OCI-LY7 (cell line): ENCODE measurements around the gene AFTPH. TPM values are rescaled to one million over a fixed set of nuclear protein-coding genes. Genes with fewer than 3 reads are reported as not detected.

Experiments used
- BruUV-seq: library from RNA; stranded (reverse); fragments of 400-500 nt; replicated peaks from 2 replicates; lab custom pipeline; 2021; lab: Mats Ljungman, UMichigan
- CTCF ChIA-PET: fragments of 300-600 bp; sonication (Branson Sonifier 250); formaldehyde crosslinking; loops from one replicate; lab custom pipeline; 2022; ENCODE audit warnings: antibody characterized with exemption; ENCODE audit not compliant: unreplicated experiment; lab: Charles Lee
- POLR2A ChIA-PET: fragments of 300-600 bp; sonication (Branson Sonifier 250); formaldehyde crosslinking; loops from one replicate; lab custom pipeline; 2022; ENCODE audit warnings: antibody characterized with exemption; lab: Charles Lee
- DNase-seq: peaks from one replicate; pipeline ENCODE4 v3.0.0-alpha.2; 2015; ENCODE audit warnings: low spot score
- H2AFZ ChIP-seq: fragments of 200-600 bp; sonication (generic), shearing (Covaris generic); 2 replicates; pipeline ENCODE4 v1.6.1; 2014; ENCODE audit warnings: mild to moderate bottlenecking, antibody characterized with exemption, low read length, moderate library complexity
- H3K27ac ChIP-seq: fragments of 200-600 bp; sonication (generic); 2 replicates; pipeline ENCODE4 v1.5.1; 2014; ENCODE audit warnings: mixed run types, low read depth, mild to moderate bottlenecking, moderate library complexity, low read length, inconsistent platforms; ENCODE audit not compliant: poor library complexity, severe bottlenecking
- H3K36me3 ChIP-seq: fragments of 200-600 bp; sonication (generic); 2 replicates; pipeline ENCODE4 v1.6.1; 2014; ENCODE audit warnings: mild to moderate bottlenecking, antibody characterized with exemption, low read length, moderate library complexity, mixed read lengths; ENCODE audit not compliant: insufficient read depth
- H3K4me1 ChIP-seq: fragments of 200-600 bp; sonication (generic); 2 replicates; pipeline ENCODE4 v1.5.1; 2014; ENCODE audit warnings: mild to moderate bottlenecking, low read length; ENCODE audit not compliant: insufficient read depth, poor library complexity, severe bottlenecking
- H3K4me2 ChIP-seq: fragments of 200-600 bp; sonication (generic); 2 replicates; pipeline ENCODE4 v1.6.1; 2014; ENCODE audit warnings: mild to moderate bottlenecking, low read length
- H3K4me3 ChIP-seq: fragments of 200-600 bp; sonication (generic); 2 replicates; pipeline ENCODE4 v1.5.1; 2014; ENCODE audit warnings: mild to moderate bottlenecking, low read depth, low read length; ENCODE audit not compliant: poor library complexity, severe bottlenecking
- H3K79me2 ChIP-seq: fragments of 200-600 bp; sonication (generic); 2 replicates; pipeline ENCODE4 v1.6.1; 2016; ENCODE audit warnings: low read depth, mild to moderate bottlenecking, low read length, moderate library complexity, mixed read lengths; ENCODE audit not compliant: insufficient read depth
- H3K9me2 ChIP-seq: fragments of 200-600 bp; sonication (generic); 2 replicates; pipeline ENCODE4 v1.6.1; 2016; ENCODE audit warnings: mild to moderate bottlenecking, low read length, mixed read lengths; ENCODE audit not compliant: insufficient read depth
- H3K9me3 ChIP-seq: fragments of 200-600 bp; sonication (generic); 2 replicates; pipeline ENCODE4 v1.6.1; 2014; ENCODE audit warnings: mild to moderate bottlenecking, mixed run types, low read length, mixed read lengths
- H4K20me1 ChIP-seq: fragments of 200-600 bp; sonication (generic); 2 replicates; pipeline ENCODE4 v1.6.1; 2014; ENCODE audit warnings: mild to moderate bottlenecking, antibody characterized with exemption, low read length, moderate library complexity, mixed read lengths; ENCODE audit not compliant: insufficient read depth
- EZH2phosphoT487 ChIP-seq: fragments of 200-600 bp; sonication (generic); IDR thresholded peaks from 2 replicates; pipeline ENCODE4 v1.6.1; 2018; ENCODE audit warnings: low read depth, borderline replicate concordance, mild to moderate bottlenecking, mixed run types, antibody characterized with exemption, low read length, moderate library complexity, mixed read lengths
- intact Hi-C: fragments of 100-400 bp; cut with micrococcal nuclease; formaldehyde crosslinking; loops from one replicate; pipeline ENCODE4 v1.10.0; 2022; ENCODE audit not compliant: unreplicated experiment
- total RNA-seq, 2 experiments: library from RNA; depleted of rRNA in 1 of 2; stranded (reverse); fragments of >200 nt in 1 of 2; shearing (Covaris generic) in 1 of 2; gene quantifications; 2 replicates each; pipeline ENCODE4 v1.2.3, GENCODE V29; 2014 to 2022
- TF ChIP-seq, protein P1 (sequence below): fragments of 200-600 bp; sonication (generic); conservative IDR thresholded peaks from 2 replicates; pipeline ENCODE4 v1.5.1; 2014; ENCODE audit warnings: mild to moderate bottlenecking, antibody characterized with exemption, low read length, moderate library complexity, mixed read lengths

The AFTPH gene
- total RNA-seq, 2 experiments from 2014 or later: 30.0 to 40.6 TPM

- BruUV-seq: no TSS peak
- Histone ChIP-seq H4K20me1 (peaks cover 21% of the 10 kb centered on the region; the same call in 1 of the 2 replicates), H3K9me2 (no peaks in the 10 kb centered on the region), H3K4me3 (peak overlapping the region; percentile 84), H3K4me2 (peak overlapping the region; percentile 81), H3K27ac (peak overlapping the region; percentile 82), H3K36me3 (peaks cover 20% of the 10 kb centered on the region), H3K9me3 (no peaks in the 10 kb centered on the region), H3K79me2 (peaks cover 52% of the 10 kb centered on the region), H3K4me1 (peaks cover 31% of the 10 kb centered on the region), H2AFZ (peak overlapping the region; percentile 33)
- POLR2A ChIA-PET: interaction anchor here (0.6 to 1.8 kb wide), 8 partner anchors 10 to 202 kb away, joined by 3 to 6 read pairs (median 3); no protein-coding TSS in a partner anchor
- intact Hi-C loops: loop anchor here (1.0 to 10.0 kb wide), 5 partner anchors 101 to 508 kb away; no protein-coding TSS in a partner anchor
- no peak for TF ChIP-seq EZH2phosphoT487
- TF ChIP-seq, protein P1, sequence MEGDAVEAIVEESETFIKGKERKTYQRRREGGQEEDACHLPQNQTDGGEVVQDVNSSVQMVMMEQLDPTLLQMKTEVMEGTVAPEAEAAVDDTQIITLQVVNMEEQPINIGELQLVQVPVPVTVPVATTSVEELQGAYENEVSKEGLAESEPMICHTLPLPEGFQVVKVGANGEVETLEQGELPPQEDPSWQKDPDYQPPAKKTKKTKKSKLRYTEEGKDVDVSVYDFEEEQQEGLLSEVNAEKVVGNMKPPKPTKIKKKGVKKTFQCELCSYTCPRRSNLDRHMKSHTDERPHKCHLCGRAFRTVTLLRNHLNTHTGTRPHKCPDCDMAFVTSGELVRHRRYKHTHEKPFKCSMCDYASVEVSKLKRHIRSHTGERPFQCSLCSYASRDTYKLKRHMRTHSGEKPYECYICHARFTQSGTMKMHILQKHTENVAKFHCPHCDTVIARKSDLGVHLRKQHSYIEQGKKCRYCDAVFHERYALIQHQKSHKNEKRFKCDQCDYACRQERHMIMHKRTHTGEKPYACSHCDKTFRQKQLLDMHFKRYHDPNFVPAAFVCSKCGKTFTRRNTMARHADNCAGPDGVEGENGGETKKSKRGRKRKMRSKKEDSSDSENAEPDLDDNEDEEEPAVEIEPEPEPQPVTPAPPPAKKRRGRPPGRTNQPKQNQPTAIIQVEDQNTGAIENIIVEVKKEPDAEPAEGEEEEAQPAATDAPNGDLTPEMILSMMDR: peak; percentile 37
- peak; percentile 59 for DNase-seq
- CTCF ChIA-PET: interaction anchor here (0.7 to 1.0 kb wide), 2 partner anchors 120 to 122 kb away, joined by 3 read pairs; no protein-coding TSS in a partner anchor
Measured at GRCh38 chr2:64524604-64525316, 632 bp downstream of the AFTPH start.

DNA sequence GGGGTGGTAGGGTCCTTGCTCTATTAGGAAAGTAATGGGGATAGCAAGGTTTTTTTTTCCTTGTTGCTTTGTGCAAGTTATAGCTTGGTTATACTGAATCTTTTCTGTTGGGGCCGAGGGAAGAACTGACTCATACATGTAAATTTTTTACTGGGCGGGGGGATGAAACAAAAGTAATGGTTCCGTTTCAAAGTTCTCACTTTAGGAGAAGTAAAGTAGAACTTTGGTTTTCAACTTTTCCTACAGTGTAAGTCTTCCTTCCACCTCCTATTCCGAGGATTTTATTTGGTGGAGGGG is 1.1 kb downstream of the AFTPH start:
- Histone ChIP-seq H3K4me1 (peaks cover 31% of the 10 kb centered on the region), H4K20me1 (peaks cover 21% of the 10 kb centered on the region; the same call in 1 of the 2 replicates), H3K27ac (peak overlapping the region; percentile 82), H3K4me3 (peak overlapping the region; percentile 84), H3K9me2 (no peaks in the 10 kb centered on the region), H3K4me2 (peak overlapping the region; percentile 81), H3K79me2 (peaks cover 57% of the 10 kb centered on the region), H3K36me3 (peaks cover 25% of the 10 kb centered on the region), H2AFZ (peak overlapping the region; percentile 33; the same call in 1 of the 2 replicates), H3K9me3 (peaks cover 3% of the 10 kb centered on the region; the same call in 1 of the 2 replicates)
- POLR2A ChIA-PET: interaction anchor here (0.7 to 1.8 kb wide), 2 partner anchors 12 to 35 kb away, joined by 3 to 6 read pairs; no protein-coding TSS in a partner anchor
- no TSS peak for BruUV-seq
- intact Hi-C loops: loop anchor here (2.0 to 10.0 kb wide), 2 partner anchors 230 to 340 kb away; no protein-coding TSS in a partner anchor
- CTCF ChIA-PET: no interaction called here
- DNase-seq: peak; percentile 65
- TF ChIP-seq EZH2phosphoT487: no peak
- TF ChIP-seq, protein P1: no peak
